ENCODE results near the gene RABGGTB. TPM values are rescaled to one million over a fixed set of nuclear protein-coding genes. Genes with fewer than 3 reads are reported as not detected.
"Not testable (repeated sequence)": the region's sequence is repeated elsewhere in the genome, so short reads cannot be mapped to it uniquely, and the experiment has no call there.

The RABGGTB gene
- total RNA-seq, result 10 to 100 TPM; 40.1 to 92.1 (median 42.2) TPM

GRCh38 chr1:75785983-75786853, at the start of gene RABGGTB:
TSS of gene RABGGTB (plus strand) at chr1:75786256. CDS start at chr1:75786272, 16 bp downstream.
- H3K27me3 ChIP-seq, result no peaks in the 10 kb centered on the region
- H3K4me1 ChIP-seq, result peaks cover 51% of the 10 kb centered on the region
- peak; percentile 93 to 96 for DNase-seq (ENCODE audit: low spot score in 2 of 2)
- H3K4me3 ChIP-seq, result peak within 1 kb of the TSS; percentile 79
- H3K36me3 ChIP-seq, result peaks cover 8% of the 10 kb centered on the region
- H3K9me3 ChIP-seq, result no peaks in the 10 kb centered on the region
- WGBS, result 3% methylated on average over 25 of the region's 28 CpGs
- peak within 1 kb of the TSS; percentile 88 for H3K27ac ChIP-seq
- TF ChIP-seq POLR2A (IDR thresholded peaks at IDR 0.05) (peak; percentile 27 to 75), POLR2AphosphoS5 (IDR thresholded peaks at IDR 0.05) (peak; percentile 18 to 76 (median 49)), CTCF (IDR thresholded peaks at IDR 0.05) (no peak), EP300 (IDR thresholded peaks at IDR 0.05) (no peak)

GRCh38 chr1:75742047-75742625, 43.9 kb upstream of the RABGGTB start:
- TF ChIP-seq POLR2A (IDR thresholded peaks at IDR 0.05) (no peak), POLR2AphosphoS5 (IDR thresholded peaks at IDR 0.05) (no peak), EP300 (IDR thresholded peaks at IDR 0.05) (no peak), CTCF (IDR thresholded peaks at IDR 0.05) (no peak)
- peaks cover 51% of the 10 kb centered on the region for H3K36me3 ChIP-seq
- no peak overlapping the region for H3K27ac ChIP-seq
- WGBS, result 84% methylated on average over 5 of the region's 6 CpGs
- H3K9me3 ChIP-seq, result no peaks in the 10 kb centered on the region
- no peak for DNase-seq (ENCODE audit: low spot score in 2 of 2)
- H3K27me3 ChIP-seq, result no peaks in the 10 kb centered on the region
- no peaks in the 10 kb centered on the region for H3K4me1 ChIP-seq
- H3K4me3 ChIP-seq, result no peak overlapping the region

- peaks cover 36% of the 10 kb centered on the region for H3K36me3 ChIP-seq
- no peak overlapping the region for H3K4me3 ChIP-seq
- no peak overlapping the region for H3K27ac ChIP-seq
- H3K4me1 ChIP-seq, result no peaks in the 10 kb centered on the region
- H3K27me3 ChIP-seq, result no peaks in the 10 kb centered on the region
- TF ChIP-seq POLR2A (IDR thresholded peaks at IDR 0.05) (no peak), CTCF (IDR thresholded peaks at IDR 0.05) (no peak), EP300 (IDR thresholded peaks at IDR 0.05) (no peak), POLR2AphosphoS5 (IDR thresholded peaks at IDR 0.05) (no peak)
- WGBS, result 81% methylated on average over 4 of the region's 4 CpGs
- no peak for DNase-seq (ENCODE audit: low spot score in 2 of 2)
- no peaks in the 10 kb centered on the region for H3K9me3 ChIP-seq
Observed at GRCh38 chr1:75745276-75745675, 40.8 kb upstream of the RABGGTB start.

GRCh38 chr1:75757210-75757609, 28.8 kb upstream of the RABGGTB start:
- not testable (repeated sequence) for H3K9me3 ChIP-seq; H3K4me3 ChIP-seq; H3K27ac ChIP-seq; DNase-seq (ENCODE audit: low spot score in 2 of 2); H3K4me1 ChIP-seq; H3K27me3 ChIP-seq
- peaks cover 26% of the 10 kb centered on the region for H3K36me3 ChIP-seq

- not testable (repeated sequence) for H3K4me3 ChIP-seq; H3K4me1 ChIP-seq; H3K27ac ChIP-seq; H3K9me3 ChIP-seq; H3K27me3 ChIP-seq; DNase-seq (ENCODE audit: low spot score in 2 of 2)
- 98% methylated on average over 4 of the region's 4 CpGs for WGBS
- H3K36me3 ChIP-seq, result peaks cover 17% of the 10 kb centered on the region
Observed at GRCh38 chr1:75758543-75758942, 27.5 kb upstream of the RABGGTB start.

- TF ChIP-seq POLR2AphosphoS5 (IDR thresholded peaks at IDR 0.05) (no peak), POLR2A (IDR thresholded peaks at IDR 0.05) (no peak), CTCF (IDR thresholded peaks at IDR 0.05) (no peak), EP300 (IDR thresholded peaks at IDR 0.05) (no peak)
- no peak for DNase-seq (ENCODE audit: low spot score in 2 of 2)
- no peaks in the 10 kb centered on the region for H3K27me3 ChIP-seq
- H3K9me3 ChIP-seq, result no peaks in the 10 kb centered on the region
- H3K36me3 ChIP-seq, result peaks cover 4% of the 10 kb centered on the region
- WGBS, result 77% methylated on average over 1 of the region's 1 CpG
- no peaks in the 10 kb centered on the region for H3K4me1 ChIP-seq
- no peak overlapping the region for H3K4me3 ChIP-seq
- no peak overlapping the region for H3K27ac ChIP-seq
Observed at GRCh38 chr1:75764057-75764655, 21.9 kb upstream of the RABGGTB start.

Data from suprapubic skin (tissue), 4 donors.